Hepatocyte (in vitro differentiated cells): ENCODE measurements around the gene SLC6A17.

Experiments used
- EZH2 ChIP-seq: fragments of 200-600 bp; sonication (generic); IDR thresholded peaks from 2 replicates; pipeline ENCODE4 v1.6.1; 2016; ENCODE audit warnings: antibody characterized with exemption, mild to moderate bottlenecking, borderline replicate concordance
- TF ChIP-seq, protein P1 (sequence below): fragments of 200-600 bp; sonication (generic); IDR thresholded peaks from 2 replicates; pipeline ENCODE4 v1.5.1; 2016; ENCODE audit warnings: antibody characterized with exemption, mild to moderate bottlenecking; ENCODE audit not compliant: poor library complexity

DNA sequence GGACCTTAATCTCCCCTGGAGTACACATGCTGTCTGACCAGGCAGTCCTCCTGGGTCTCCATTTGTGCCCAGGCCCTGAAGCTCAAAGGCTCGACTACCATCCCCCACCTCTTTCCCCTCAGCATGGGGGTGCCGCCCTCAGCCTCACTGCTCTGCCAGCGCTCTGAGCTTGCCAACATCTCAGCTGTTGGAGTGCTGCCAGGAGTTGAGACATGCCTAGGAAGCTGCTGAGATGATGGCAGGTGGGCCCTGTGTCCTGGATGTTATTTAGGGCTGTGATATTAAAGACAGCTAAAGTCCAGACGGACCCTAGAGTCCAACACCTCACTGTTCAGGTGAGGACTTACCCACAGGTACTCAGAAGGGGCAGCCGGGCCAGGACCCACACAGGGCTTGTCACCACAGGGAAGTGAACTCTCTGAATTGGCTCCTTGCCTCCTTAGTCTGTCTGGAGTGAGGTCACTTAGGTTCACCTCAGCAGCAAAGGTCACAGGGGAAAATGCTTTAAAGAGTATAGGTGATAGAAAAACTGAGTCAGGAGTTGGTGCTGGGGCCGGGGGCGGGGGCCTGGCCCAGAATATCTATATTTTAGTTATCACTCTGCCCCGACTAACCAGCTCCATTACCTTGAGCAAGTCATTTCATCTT is 40.1 kb downstream of the SLC6A17 start:
- TF ChIP-seq, protein P1, sequence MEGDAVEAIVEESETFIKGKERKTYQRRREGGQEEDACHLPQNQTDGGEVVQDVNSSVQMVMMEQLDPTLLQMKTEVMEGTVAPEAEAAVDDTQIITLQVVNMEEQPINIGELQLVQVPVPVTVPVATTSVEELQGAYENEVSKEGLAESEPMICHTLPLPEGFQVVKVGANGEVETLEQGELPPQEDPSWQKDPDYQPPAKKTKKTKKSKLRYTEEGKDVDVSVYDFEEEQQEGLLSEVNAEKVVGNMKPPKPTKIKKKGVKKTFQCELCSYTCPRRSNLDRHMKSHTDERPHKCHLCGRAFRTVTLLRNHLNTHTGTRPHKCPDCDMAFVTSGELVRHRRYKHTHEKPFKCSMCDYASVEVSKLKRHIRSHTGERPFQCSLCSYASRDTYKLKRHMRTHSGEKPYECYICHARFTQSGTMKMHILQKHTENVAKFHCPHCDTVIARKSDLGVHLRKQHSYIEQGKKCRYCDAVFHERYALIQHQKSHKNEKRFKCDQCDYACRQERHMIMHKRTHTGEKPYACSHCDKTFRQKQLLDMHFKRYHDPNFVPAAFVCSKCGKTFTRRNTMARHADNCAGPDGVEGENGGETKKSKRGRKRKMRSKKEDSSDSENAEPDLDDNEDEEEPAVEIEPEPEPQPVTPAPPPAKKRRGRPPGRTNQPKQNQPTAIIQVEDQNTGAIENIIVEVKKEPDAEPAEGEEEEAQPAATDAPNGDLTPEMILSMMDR: no peak
- no peak for TF ChIP-seq EZH2
